Measurements from ENCODE around the gene MAB21L3. TPM values are rescaled to one million over a fixed set of nuclear protein-coding genes. Genes with fewer than 3 reads are reported as not detected.

Gene MAB21L3
- total RNA-seq, 1 donor from 2014 or later, result not detected

DNA sequence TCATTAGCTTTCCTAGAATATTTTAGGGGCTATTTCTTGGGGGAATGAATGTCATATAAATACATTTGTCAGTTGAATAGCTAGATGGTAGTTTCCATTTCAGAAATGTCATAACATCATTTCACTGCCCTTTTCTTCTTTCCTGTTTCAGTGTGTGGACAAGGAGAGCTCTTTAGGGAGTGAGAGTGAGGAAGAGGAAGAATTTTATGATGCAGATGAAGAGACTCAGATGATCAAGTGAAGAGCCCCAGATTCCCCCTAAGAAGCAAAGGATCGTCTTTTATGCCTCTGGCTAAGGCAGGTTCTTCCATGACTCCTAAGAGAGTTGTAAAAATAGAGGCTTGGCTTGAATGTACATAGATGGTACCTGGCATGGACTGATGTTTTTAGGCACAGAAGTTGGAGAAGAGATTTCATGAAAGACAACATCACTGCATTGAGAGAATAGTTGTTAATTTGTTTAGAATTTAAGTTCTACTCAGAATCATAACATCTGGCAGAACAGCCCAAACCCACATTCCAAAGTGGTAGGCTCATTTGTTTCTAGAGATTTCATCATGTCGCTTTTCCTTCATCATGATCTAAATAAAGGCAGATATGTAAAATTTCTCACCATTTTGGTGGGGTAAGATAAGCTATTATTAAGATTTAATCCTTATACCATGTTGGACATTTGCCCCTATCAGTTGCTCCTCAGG, 44.2 kb upstream of the MAB21L3 start:
- Histone ChIP-seq H3K79me2 (ENCODE audit: low read depth) (no peaks in the 10 kb centered on the region), H3K9me3 (ENCODE audit: low read depth) (no peaks in the 10 kb centered on the region), H3K4me1 (no peaks in the 10 kb centered on the region), H4K20me1 (ENCODE audit: low read depth) (no peaks in the 10 kb centered on the region), H3K4me3 (no peak overlapping the region), H3K27ac (no peak overlapping the region), H3K9ac (no peak overlapping the region), H3F3A (ENCODE audit: low read depth) (no peaks in the 10 kb centered on the region), H3K27me3 (no peaks in the 10 kb centered on the region), H2AFZ (replicated peaks) (no peak overlapping the region), H3K36me3 (no peaks in the 10 kb centered on the region), H3K4me2 (no peak overlapping the region)
- TF ChIP-seq EZH2 (IDR thresholded peaks at IDR 0.05), result no peak
- TF ChIP-seq CTCF (IDR thresholded peaks at IDR 0.05), result no peak
- TF ChIP-seq EZH2phosphoT487 (IDR thresholded peaks at IDR 0.05), result no peak
- H3K4me1 Mint-ChIP-seq, result no peaks in the 10 kb centered on the region
- no peak overlapping the region for H3K27ac Mint-ChIP-seq
- H3K4me3 Mint-ChIP-seq, result no peak overlapping the region
- peaks cover 2% of the 10 kb centered on the region for H3K27me3 Mint-ChIP-seq (ENCODE audit: insufficient read depth, low read depth)
- H3K9me3 Mint-ChIP-seq, result no peaks in the 10 kb centered on the region
- H3K36me3 Mint-ChIP-seq, result no peaks in the 10 kb centered on the region
- no peak for DNase-seq (ENCODE audit: low spot score)

- Mint-ChIP-seq H3K4me3 (no peak overlapping the region), H3K27me3 (ENCODE audit: insufficient read depth, low read depth) (peaks cover 2% of the 10 kb centered on the region), H3K27ac (no peak overlapping the region), H3K36me3 (no peaks in the 10 kb centered on the region), H3K4me1 (no peaks in the 10 kb centered on the region), H3K9me3 (no peaks in the 10 kb centered on the region)
- no peak for DNase-seq (ENCODE audit: low spot score)
- Histone ChIP-seq H3K27me3 (no peaks in the 10 kb centered on the region), H3F3A (ENCODE audit: low read depth) (no peaks in the 10 kb centered on the region), H3K9me3 (ENCODE audit: low read depth) (no peaks in the 10 kb centered on the region), H3K36me3 (no peaks in the 10 kb centered on the region), H4K20me1 (ENCODE audit: low read depth) (no peaks in the 10 kb centered on the region), H3K27ac (no peak overlapping the region), H3K79me2 (ENCODE audit: low read depth) (no peaks in the 10 kb centered on the region), H3K4me1 (no peaks in the 10 kb centered on the region), H2AFZ (replicated peaks) (no peak overlapping the region), H3K4me2 (no peak overlapping the region), H3K4me3 (no peak overlapping the region), H3K9ac (no peak overlapping the region)
- no peak for TF ChIP-seq EZH2 (IDR thresholded peaks at IDR 0.05)
Observed at GRCh38 chr1:116067566-116067890, 43.7 kb upstream of the MAB21L3 start.

- no peaks in the 10 kb centered on the region for H3K4me1 ChIP-seq
- H2AFZ ChIP-seq (replicated peaks), result no peak overlapping the region
- H3K4me2 ChIP-seq, result no peak overlapping the region
- no peaks in the 10 kb centered on the region for H3F3A ChIP-seq (ENCODE audit: low read depth)
- H3K27ac ChIP-seq, result no peak overlapping the region
- no peak overlapping the region for H3K4me3 Mint-ChIP-seq
- no peaks in the 10 kb centered on the region for H3K9me3 Mint-ChIP-seq
- H3K27me3 Mint-ChIP-seq (ENCODE audit: insufficient read depth, low read depth), result no peaks in the 10 kb centered on the region
- DNase-seq (ENCODE audit: low spot score), result no peak
- no peaks in the 10 kb centered on the region for H3K36me3 Mint-ChIP-seq
- H3K9me3 ChIP-seq (ENCODE audit: low read depth), result no peaks in the 10 kb centered on the region
- H3K4me3 ChIP-seq, result no peak overlapping the region
- H3K79me2 ChIP-seq (ENCODE audit: low read depth), result no peaks in the 10 kb centered on the region
- H4K20me1 ChIP-seq (ENCODE audit: low read depth), result no peaks in the 10 kb centered on the region
- H3K27ac Mint-ChIP-seq, result no peak overlapping the region
- H3K36me3 ChIP-seq, result no peaks in the 10 kb centered on the region
- peaks cover 5% of the 10 kb centered on the region for H3K4me1 Mint-ChIP-seq
- H3K9ac ChIP-seq, result no peak overlapping the region
- no peaks in the 10 kb centered on the region for H3K27me3 ChIP-seq
- TF ChIP-seq CTCF (IDR thresholded peaks at IDR 0.05) (no peak), EZH2phosphoT487 (IDR thresholded peaks at IDR 0.05) (no peak), EZH2 (IDR thresholded peaks at IDR 0.05) (no peak)
Observed at GRCh38 chr1:116075575-116075974, 35.6 kb upstream of the MAB21L3 start.

DNA sequence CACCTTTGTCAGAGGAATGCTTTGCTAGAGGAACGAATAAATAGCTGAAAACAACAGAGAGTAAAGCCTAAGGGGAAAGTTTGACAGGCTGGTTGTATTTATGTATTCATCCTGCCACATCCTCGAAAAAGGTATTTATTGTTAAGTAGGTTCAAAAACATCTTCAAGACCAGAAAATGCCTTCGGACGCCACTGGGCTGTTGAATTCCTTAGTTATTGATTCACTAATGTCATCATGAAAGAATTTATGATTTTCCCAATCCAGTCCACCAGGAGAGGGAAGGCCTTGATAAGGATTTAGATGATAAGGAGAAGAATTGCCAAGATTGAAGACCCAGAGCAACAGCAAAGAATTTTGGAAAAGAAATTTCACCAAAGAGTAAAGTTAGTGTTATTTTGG, 35.2 kb upstream of the MAB21L3 start:
- no peaks in the 10 kb centered on the region for H3K36me3 Mint-ChIP-seq
- Histone ChIP-seq H3K27me3 (no peaks in the 10 kb centered on the region), H4K20me1 (ENCODE audit: low read depth) (no peaks in the 10 kb centered on the region), H3K36me3 (no peaks in the 10 kb centered on the region), H3K4me1 (no peaks in the 10 kb centered on the region), H3K27ac (no peak overlapping the region), H3K4me2 (no peak overlapping the region), H3K79me2 (ENCODE audit: low read depth) (no peaks in the 10 kb centered on the region), H3K4me3 (no peak overlapping the region), H2AFZ (replicated peaks) (no peak overlapping the region), H3K9ac (no peak overlapping the region), H3K9me3 (ENCODE audit: low read depth) (no peaks in the 10 kb centered on the region), H3F3A (ENCODE audit: low read depth) (no peaks in the 10 kb centered on the region)
- no peak for DNase-seq (ENCODE audit: low spot score)
- TF ChIP-seq CTCF (IDR thresholded peaks at IDR 0.05) (no peak), EZH2phosphoT487 (IDR thresholded peaks at IDR 0.05) (no peak), EZH2 (IDR thresholded peaks at IDR 0.05) (no peak)
- H3K4me1 Mint-ChIP-seq, result peaks cover 5% of the 10 kb centered on the region
- no peaks in the 10 kb centered on the region for H3K9me3 Mint-ChIP-seq
- H3K27me3 Mint-ChIP-seq (ENCODE audit: insufficient read depth, low read depth), result no peaks in the 10 kb centered on the region
- H3K4me3 Mint-ChIP-seq, result no peak overlapping the region
- H3K27ac Mint-ChIP-seq, result no peak overlapping the region
